H1 (cell line): ENCODE measurements around the gene HDHD2. TPM values are rescaled to one million over a fixed set of nuclear protein-coding genes. Genes with fewer than 3 reads are reported as not detected.
A peak's percentile ranks its signal among the peaks of the same experiment; 100 is the strongest.

Source experiments
- CTCF ChIA-PET: fragments of 300-600 bp; sonication (Branson Sonifier 250); formaldehyde crosslinking; loops from one replicate; lab custom pipeline; 2021; ENCODE audit not compliant: partially characterized antibody; lab: Charles Lee
- POLR2A ChIA-PET: fragments of 300-600 bp; sonication (Branson Sonifier 250); formaldehyde crosslinking; loops from one replicate; lab custom pipeline; 2021; ENCODE audit warnings: inconsistent platforms; ENCODE audit not compliant: partially characterized antibody; lab: Charles Lee
- DNase-seq, 2 experiments: peaks; one replicate each; pipeline versions ENCODE4 v3.0.0 to v3.0.0-alpha.2; 2010 to 2022; ENCODE audit warnings: low spot score in 2 of 2, low read depth in 1 of 2, mixed read lengths in 1 of 2
- FAIRE-seq: peaks from 2 replicates; lab custom pipeline; 2011; peaks lifted over from hg19 to GRCh38; lab: Jason Lieb, UNC
- H2AFZ ChIP-seq: 2 replicates; pipeline ENCODE4 v1.8.1; 2012; ENCODE audit warnings: low read length, inconsistent platforms
- H2AK5ac ChIP-seq: 2 replicates; pipeline ENCODE4 v1.6.1; 2013; ENCODE audit warnings: low read depth, low read length
- H2BK120ac ChIP-seq: replicated peaks from 2 replicates; pipeline ENCODE3; 2013; ENCODE audit warnings: low read depth, low read length, inconsistent platforms
- H2BK12ac ChIP-seq: 2 replicates; pipeline ENCODE4 v1.6.1; 2013; ENCODE audit warnings: low read depth, low read length
- H2BK15ac ChIP-seq: 2 replicates; pipeline ENCODE4 v1.6.1; 2013; ENCODE audit warnings: low read length
- H2BK20ac ChIP-seq: 2 replicates; pipeline ENCODE4 v1.6.1; 2013; ENCODE audit warnings: low read length
- H2BK5ac ChIP-seq: 2 replicates; pipeline ENCODE4 v1.6.1; 2013; ENCODE audit warnings: low read depth, low read length
- H3K14ac ChIP-seq: 2 replicates; pipeline ENCODE4 v1.6.1; 2013; ENCODE audit warnings: inconsistent platforms; ENCODE audit not compliant: insufficient read length
- H3K18ac ChIP-seq: 2 replicates; pipeline ENCODE4 v1.6.1; 2013; ENCODE audit warnings: low read length; ENCODE audit errors: extremely low read depth
- H3K23ac ChIP-seq: 2 replicates; pipeline ENCODE4 v1.6.1; 2013; ENCODE audit warnings: inconsistent platforms; ENCODE audit not compliant: insufficient read length
- H3K23me2 ChIP-seq: 2 replicates; pipeline ENCODE4 v1.6.1; 2013; ENCODE audit warnings: low read depth, low read length
- H3K27ac ChIP-seq: 2 replicates; pipeline ENCODE4 v1.6.1; 2011; ENCODE audit warnings: low read depth, low read length, inconsistent platforms
- H3K27me3 ChIP-seq, 4 experiments: replicated peaks in 1 of 4; 1 replicate in 1 of 4; 2 replicates in 3 of 4; pipeline versions ENCODE4 v1.6.1 to v1.8.1; 2011 to 2013; ENCODE audit warnings: low read length in 3 of 4, mild to moderate bottlenecking in 3 of 4, inconsistent platforms in 2 of 4, mixed read lengths in 2 of 4, moderate library complexity in 1 of 4; ENCODE audit not compliant: control insufficient read depth in 3 of 4, insufficient read depth in 3 of 4; ENCODE audit errors: extremely low read depth in 1 of 4
- H3K36me3 ChIP-seq, 4 experiments: 2 replicates each; pipeline versions ENCODE4 v1.6.1 to v1.8.1; 2011 to 2013; ENCODE audit warnings: mild to moderate bottlenecking in 4 of 4, low read length in 3 of 4, moderate library complexity in 2 of 4, control low read depth in 1 of 4, inconsistent platforms in 1 of 4; ENCODE audit not compliant: insufficient read depth in 4 of 4, control insufficient read depth in 2 of 4
- H3K4ac ChIP-seq: replicated peaks from 2 replicates; pipeline ENCODE3; 2013; ENCODE audit warnings: low read length, low read depth, mixed read lengths, inconsistent platforms; ENCODE audit not compliant: insufficient read length
- H3K4me1 ChIP-seq, 4 experiments: replicated peaks in 1 of 4; 1 replicate in 1 of 4; 2 replicates in 3 of 4; pipeline versions ENCODE4 v1.6.1 to v1.8.1; 2011 to 2013; ENCODE audit warnings: low read length in 3 of 4, inconsistent platforms in 2 of 4, mixed read lengths in 1 of 4; ENCODE audit not compliant: insufficient read depth in 4 of 4, control insufficient read depth in 3 of 4
- H3K4me2 ChIP-seq, 2 experiments: 2 replicates each; pipeline versions ENCODE4 v1.6.1 to v1.8.1; 2011 to 2013; ENCODE audit warnings: low read depth in 2 of 2, low read length in 2 of 2, control low read depth in 1 of 2, inconsistent platforms in 1 of 2, mild to moderate bottlenecking in 1 of 2; ENCODE audit not compliant: insufficient read depth in 1 of 2
- H3K4me3 ChIP-seq, 4 experiments: fragments of 200-600, 300-600 bp in 1 of 4; sonication (generic), shearing (Covaris generic), sonication (Bioruptor Twin) in 1 of 4; 2 replicates each; pipeline versions ENCODE4 v1.5.1 to v1.8.1; 2011 to 2016; ENCODE audit warnings: low read length in 4 of 4, low read depth in 3 of 4, control low read depth in 2 of 4, inconsistent platforms in 2 of 4, mild to moderate bottlenecking in 2 of 4, mixed read lengths in 1 of 4, moderate library complexity in 1 of 4; ENCODE audit not compliant: insufficient read depth in 2 of 4; ENCODE audit errors: extremely low read depth in 1 of 4
- H3K56ac ChIP-seq: replicated peaks from 2 replicates; pipeline ENCODE3; 2013; ENCODE audit warnings: low read depth, mild to moderate bottlenecking, mixed read lengths, low read length, inconsistent platforms; ENCODE audit not compliant: insufficient read length
- H3K79me1 ChIP-seq: 2 replicates; pipeline ENCODE4 v1.6.1; 2013; ENCODE audit warnings: low read depth, low read length, control low read depth
- H3K79me2 ChIP-seq, 2 experiments: 2 replicates each; pipeline versions ENCODE4 v1.6.1 to v1.8.1; 2012 to 2013; ENCODE audit warnings: low read length in 2 of 2, mild to moderate bottlenecking in 2 of 2, inconsistent platforms in 1 of 2; ENCODE audit not compliant: insufficient read depth in 2 of 2, control insufficient read depth in 1 of 2
- H3K9ac ChIP-seq, 4 experiments: replicated peaks in 1 of 4; 1 replicate in 1 of 4; 2 replicates in 3 of 4; pipeline versions ENCODE4 v1.6.1 to v1.8.1; 2011 to 2013; ENCODE audit warnings: low read depth in 3 of 4, low read length in 3 of 4, control low read depth in 2 of 4, mild to moderate bottlenecking in 2 of 4, moderate library complexity in 2 of 4, inconsistent platforms in 1 of 4; ENCODE audit errors: extremely low read depth in 1 of 4
- H3K9me3 ChIP-seq, 2 experiments: 2 replicates each; pipeline versions ENCODE4 v1.6.1 to v1.8.1; 2012 to 2013; ENCODE audit warnings: mild to moderate bottlenecking in 2 of 2, moderate library complexity in 2 of 2, control low read depth in 1 of 2, inconsistent platforms in 1 of 2, low read depth in 1 of 2, low read length in 1 of 2, mixed read lengths in 1 of 2; ENCODE audit not compliant: insufficient read depth in 2 of 2
- H4K20me1 ChIP-seq, 2 experiments: replicated peaks in 1 of 2; 2 replicates each; pipeline versions ENCODE3 to v1.8.1; 2011 to 2013; ENCODE audit warnings: inconsistent platforms in 2 of 2, low read length in 2 of 2, mild to moderate bottlenecking in 1 of 2; ENCODE audit not compliant: insufficient read depth in 2 of 2, control insufficient read depth in 1 of 2
- H4K5ac ChIP-seq: 2 replicates; pipeline ENCODE4 v1.6.1; 2013; ENCODE audit warnings: low read length, low read depth, mixed read lengths, inconsistent platforms; ENCODE audit not compliant: insufficient read length
- H4K8ac ChIP-seq: 2 replicates; pipeline ENCODE4 v1.8.0; 2013; ENCODE audit warnings: mild to moderate bottlenecking, moderate library complexity, low read length, inconsistent platforms; ENCODE audit not compliant: insufficient read depth; ENCODE audit errors: extremely low read depth
- H4K91ac ChIP-seq: replicated peaks from 2 replicates; pipeline ENCODE3; 2013; ENCODE audit warnings: low read length, mixed read lengths, inconsistent platforms; ENCODE audit not compliant: insufficient read length
- CEBPB ChIP-seq: IDR thresholded peaks from 2 replicates; pipeline ENCODE4 v1.6.1; 2012; ENCODE audit warnings: low read depth, low read length
- KDM5A ChIP-seq: fragments of 200-600 bp; IDR thresholded peaks from 2 replicates; pipeline ENCODE4 v1.7.1; 2012; ENCODE audit warnings: mild to moderate bottlenecking, low read length, inconsistent platforms, mixed read lengths
- WGBS, 2 experiments: shearing (Covaris generic) in 1 of 2; methylation state at CpG; one replicate each; pipeline versions ENCODE4 v1.1.6 to v1.1.7; 2013 to 2015; ENCODE audit warnings: low lambda C conversion rate in 2 of 2, mixed read lengths in 2 of 2, inconsistent platforms in 1 of 2, low coverage in 1 of 2, missing lambda C conversion rate in 1 of 2; ENCODE audit not compliant: insufficient replicate concordance in 2 of 2, insufficient coverage in 1 of 2, insufficient read length in 1 of 2; ENCODE audit errors: extremely low coverage in 1 of 2, missing lambda C conversion rate in 1 of 2; 5-methylcytosine and 5-hydroxymethylcytosine counted together
- polyA plus RNA-seq, 7 experiments: library from polyadenylated mRNA; depleted of rRNA in 3 of 7; stranded (reverse) in 5 of 7; unstranded in 2 of 7; fragments of >200 nt in 5 of 7; fragments of 200-250 nt in 2 of 7; gene quantifications; 1 replicate in 5 of 7; 2 replicates in 1 of 7; 4 replicates in 1 of 7; pipeline versions ENCODE4 v1.2.1 to v1.2.3, GENCODE V29; 2011 to 2013; ENCODE audit warnings: missing spikeins in 2 of 7, mixed read lengths in 2 of 7
- total RNA-seq: library from RNA; stranded (reverse); fragmentation: NEBNext Ultra II Directional; extraction: Animal tissue kit (Norgen Biotek cat#: 25700); gene quantifications from 2 replicates; pipeline ENCODE4 v1.2.1, GENCODE V29; 2021

Gene HDHD2
- total and polyA plus RNA-seq, 2 of the 8 experiments (the other 6 are each of a cell fraction or from before 2014, with no cell fraction given) = 16.7 to 42.7 TPM

GRCh38 chr18:47143153-47143552, 7.1 kb downstream of the HDHD2 start:
- H3K56ac ChIP-seq = no peak overlapping the region
- no peak overlapping the region for H2AFZ ChIP-seq
- H2BK5ac ChIP-seq = no peak overlapping the region
- no peak overlapping the region for H4K5ac ChIP-seq
- no peak overlapping the region for H2BK12ac ChIP-seq
- H3K79me1 ChIP-seq = peaks cover 3% of the 10 kb centered on the region; the same call in 1 of the 2 replicates
- H2AK5ac ChIP-seq = no peak overlapping the region
- H3K9ac ChIP-seq = no peak overlapping the region
- H3K9me3 ChIP-seq = no peaks in the 10 kb centered on the region
- H3K27me3 ChIP-seq = no peaks in the 10 kb centered on the region
- DNase-seq (no peak), FAIRE-seq (no peak)
- 98% methylated on average over 5 of the region's 5 CpGs; no CpG with 5 or more reads in 1 of the 2 experiments for WGBS, 2 experiments
- no peak overlapping the region for H3K14ac ChIP-seq
- no peak overlapping the region for H2BK15ac ChIP-seq
- no peak overlapping the region for H4K91ac ChIP-seq
- POLR2A ChIA-PET = no interaction called here
- CTCF ChIA-PET = no interaction called here
- no peaks in the 10 kb centered on the region for H3K36me3 ChIP-seq
- H3K79me2 ChIP-seq = peaks cover 5 to 80% of the 10 kb centered on the region in 2 experiments; a peak in 3 of 4 replicates
- TF ChIP-seq KDM5A (no peak), CEBPB (peak; percentile 54; the same call in 1 of the 2 replicates)
- peaks cover 0 to 6% of the 10 kb centered on the region in 2 experiments for H4K20me1 ChIP-seq
- H3K4me1 ChIP-seq = no peaks in the 10 kb centered on the region
- no peaks in the 10 kb centered on the region for H3K23me2 ChIP-seq
- H3K23ac ChIP-seq = no peak overlapping the region
- H4K8ac ChIP-seq = no peak overlapping the region
- H3K4me2 ChIP-seq = no peak overlapping the region
- no peak overlapping the region for H2BK120ac ChIP-seq
- H3K4ac ChIP-seq = no peak overlapping the region
- H3K27ac ChIP-seq = no peak overlapping the region
- no peak overlapping the region for H3K4me3 ChIP-seq
- no peak overlapping the region for H3K18ac ChIP-seq
- no peak overlapping the region for H2BK20ac ChIP-seq
